ENCODE data around the gene PIK3R6.

GRCh38 chr17:8873801-8874715 lies 6.6 kb upstream of the PIK3R6 start:
- TF ChIP-seq EZH2phosphoT487 (IDR thresholded peaks at IDR 0.05; ENCODE audit: unreplicated experiment) (no peak), CTCF (conservative IDR thresholded peaks at IDR 0.05; ENCODE audit: low read depth in 2 of 2) (no peak), POLR2AphosphoS5 (IDR thresholded peaks at IDR 0.05; ENCODE audit: low read depth) (no peak), EZH2 (IDR thresholded peaks at IDR 0.05; ENCODE audit: low read depth, unreplicated experiment) (no peak), JUNB (IDR thresholded peaks at IDR 0.05; ENCODE audit: unreplicated experiment) (no peak), NANOG (IDR thresholded peaks at IDR 0.05; ENCODE audit: borderline replicate concordance) (no peak), REST (IDR thresholded peaks at IDR 0.05; ENCODE audit: unreplicated experiment) (no peak), ETS1 (IDR thresholded peaks at IDR 0.05) (no peak), ZNF462 (CRISPR knock-in tag; IDR thresholded peaks at IDR 0.05) (no peak)
